ENCODE measurements around the gene MIER3. TPM values are rescaled to one million over a fixed set of nuclear protein-coding genes. Genes with fewer than 3 reads are reported as not detected.

The MIER3 gene
- total RNA-seq, 1 experiment from 2014 or later: 6.5 TPM

GRCh38 chr5:56896763-56897162 lies 55.2 kb downstream of the MIER3 start:
- DNase-seq (no peak), ATAC-seq (no peak)
- H3K4me2 ChIP-seq (ENCODE audit: low read length): no peak overlapping the region
- H3K4me3 ChIP-seq (ENCODE audit: low read length): no peak overlapping the region
- CTCF ChIA-PET: no interaction called here
- H3K9me3 ChIP-seq (ENCODE audit: low read length): no peaks in the 10 kb centered on the region
- no peak for TF ChIP-seq EZH2 (IDR thresholded peaks at IDR 0.05; ENCODE audit: low read length, unreplicated experiment)
- TF ChIP-seq, protein P1, sequence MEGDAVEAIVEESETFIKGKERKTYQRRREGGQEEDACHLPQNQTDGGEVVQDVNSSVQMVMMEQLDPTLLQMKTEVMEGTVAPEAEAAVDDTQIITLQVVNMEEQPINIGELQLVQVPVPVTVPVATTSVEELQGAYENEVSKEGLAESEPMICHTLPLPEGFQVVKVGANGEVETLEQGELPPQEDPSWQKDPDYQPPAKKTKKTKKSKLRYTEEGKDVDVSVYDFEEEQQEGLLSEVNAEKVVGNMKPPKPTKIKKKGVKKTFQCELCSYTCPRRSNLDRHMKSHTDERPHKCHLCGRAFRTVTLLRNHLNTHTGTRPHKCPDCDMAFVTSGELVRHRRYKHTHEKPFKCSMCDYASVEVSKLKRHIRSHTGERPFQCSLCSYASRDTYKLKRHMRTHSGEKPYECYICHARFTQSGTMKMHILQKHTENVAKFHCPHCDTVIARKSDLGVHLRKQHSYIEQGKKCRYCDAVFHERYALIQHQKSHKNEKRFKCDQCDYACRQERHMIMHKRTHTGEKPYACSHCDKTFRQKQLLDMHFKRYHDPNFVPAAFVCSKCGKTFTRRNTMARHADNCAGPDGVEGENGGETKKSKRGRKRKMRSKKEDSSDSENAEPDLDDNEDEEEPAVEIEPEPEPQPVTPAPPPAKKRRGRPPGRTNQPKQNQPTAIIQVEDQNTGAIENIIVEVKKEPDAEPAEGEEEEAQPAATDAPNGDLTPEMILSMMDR (conservative IDR thresholded peaks at IDR 0.05; ENCODE audit: low read depth, low read length): no peak
- TF ChIP-seq EZH2phosphoT487 (IDR thresholded peaks at IDR 0.05; ENCODE audit: borderline replicate concordance, low read length): no peak
- no peak overlapping the region for H3K9ac ChIP-seq (ENCODE audit: low read length)
- H3F3A ChIP-seq (ENCODE audit: low read length, unreplicated experiment): no peaks in the 10 kb centered on the region
- intact Hi-C loops (cut with micrococcal nuclease): no loop called here
- BruUV-seq (replicated peaks): no TSS peak
- H3K36me3 ChIP-seq (ENCODE audit: low read depth, low read length): 0 out of 2 replicates have a peak, but pooled peaks cover 8% of the 10 kb centered on the region
- no peak overlapping the region for H2AFZ ChIP-seq (ENCODE audit: low read length)
- no peak overlapping the region for H3K27ac ChIP-seq (ENCODE audit: low read length)
- H3K9me2 ChIP-seq (replicated peaks; ENCODE audit: low read length): no peaks in the 10 kb centered on the region
- POLR2A ChIA-PET (ENCODE audit: unreplicated experiment): no interaction called here
- H3K4me1 ChIP-seq (ENCODE audit: insufficient read depth, low read length): no peaks in the 10 kb centered on the region
- H4K20me1 ChIP-seq (ENCODE audit: low read length): no peaks in the 10 kb centered on the region
- no peaks in the 10 kb centered on the region for H3K27me3 ChIP-seq (ENCODE audit: low read length)
- no peaks in the 10 kb centered on the region for H3K79me2 ChIP-seq (ENCODE audit: low read length)

- no peaks in the 10 kb centered on the region for H3F3A ChIP-seq (ENCODE audit: low read length, unreplicated experiment)
- H3K9ac ChIP-seq (ENCODE audit: low read length): no peak overlapping the region
- BruUV-seq (replicated peaks): no TSS peak
- DNase-seq (no peak), ATAC-seq (no peak)
- H4K20me1 ChIP-seq (ENCODE audit: low read length): no peaks in the 10 kb centered on the region
- H3K4me3 ChIP-seq (ENCODE audit: low read length): no peak overlapping the region
- H3K27me3 ChIP-seq (ENCODE audit: low read length): no peaks in the 10 kb centered on the region
- no peaks in the 10 kb centered on the region for H3K9me3 ChIP-seq (ENCODE audit: low read length)
- H3K36me3 ChIP-seq (ENCODE audit: low read depth, low read length): 0 out of 2 replicates have a peak, but pooled peaks cover 8% of the 10 kb centered on the region
- ChIA-PET CTCF (no interaction called here), POLR2A (ENCODE audit: unreplicated experiment) (no interaction called here)
- TF ChIP-seq, protein P1 (conservative IDR thresholded peaks at IDR 0.05; ENCODE audit: low read depth, low read length): no peak
- TF ChIP-seq EZH2phosphoT487 (IDR thresholded peaks at IDR 0.05; ENCODE audit: borderline replicate concordance, low read length) (no peak), EZH2 (IDR thresholded peaks at IDR 0.05; ENCODE audit: low read length, unreplicated experiment) (no peak)
- intact Hi-C loops (cut with micrococcal nuclease): no loop called here
- no peak overlapping the region for H3K4me2 ChIP-seq (ENCODE audit: low read length)
- no peaks in the 10 kb centered on the region for H3K4me1 ChIP-seq (ENCODE audit: insufficient read depth, low read length)
- no peak overlapping the region for H2AFZ ChIP-seq (ENCODE audit: low read length)
- H3K27ac ChIP-seq (ENCODE audit: low read length): no peak overlapping the region
- H3K9me2 ChIP-seq (replicated peaks; ENCODE audit: low read length): no peaks in the 10 kb centered on the region
- no peaks in the 10 kb centered on the region for H3K79me2 ChIP-seq (ENCODE audit: low read length)
Measured at GRCh38 chr5:56893251-56893951, 58.5 kb downstream of the MIER3 start.

DNA sequence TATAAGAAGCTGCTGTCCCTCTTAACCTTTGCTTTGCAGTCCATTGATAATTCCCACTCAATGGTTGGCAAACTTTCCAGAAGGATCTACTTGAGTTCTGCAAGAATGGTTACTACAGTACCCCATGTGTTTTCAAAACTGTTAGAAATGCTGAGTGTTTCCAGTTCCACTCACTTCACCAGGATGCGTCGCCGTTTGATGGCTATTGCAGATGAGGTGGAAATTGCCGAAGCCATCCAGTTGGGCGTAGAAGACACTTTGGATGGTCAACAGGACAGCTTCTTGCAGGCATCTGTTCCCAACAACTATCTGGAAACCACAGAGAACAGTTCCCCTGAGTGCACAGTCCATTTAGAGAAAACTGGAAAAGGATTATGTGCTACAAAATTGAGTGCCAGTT lies 70.4 kb downstream of the MIER3 start:
- Histone ChIP-seq H3K4me3 (ENCODE audit: low read length) (no peak overlapping the region), H3K27ac (ENCODE audit: low read length) (no peak overlapping the region), H3K9me3 (ENCODE audit: low read length) (no peaks in the 10 kb centered on the region), H2AFZ (ENCODE audit: low read length) (no peak overlapping the region), H3K9me2 (replicated peaks; ENCODE audit: low read length) (no peaks in the 10 kb centered on the region), H3F3A (ENCODE audit: low read length, unreplicated experiment) (no peaks in the 10 kb centered on the region), H3K4me2 (ENCODE audit: low read length) (no peak overlapping the region), H4K20me1 (ENCODE audit: low read length) (no peaks in the 10 kb centered on the region), H3K36me3 (ENCODE audit: low read depth, low read length) (peaks cover 7% of the 10 kb centered on the region; the same call in 1 of the 2 replicates), H3K4me1 (ENCODE audit: insufficient read depth, low read length) (no peaks in the 10 kb centered on the region), H3K79me2 (ENCODE audit: low read length) (no peaks in the 10 kb centered on the region), H3K9ac (ENCODE audit: low read length) (no peak overlapping the region), H3K27me3 (ENCODE audit: low read length) (no peaks in the 10 kb centered on the region)
- ATAC-seq: no peak
- no TSS peak for BruUV-seq (replicated peaks)
- ChIA-PET CTCF (no interaction called here), POLR2A (ENCODE audit: unreplicated experiment) (no interaction called here)
- no peak for DNase-seq
- no peak for TF ChIP-seq EZH2 (IDR thresholded peaks at IDR 0.05; ENCODE audit: low read length, unreplicated experiment)
- no peak for TF ChIP-seq EZH2phosphoT487 (IDR thresholded peaks at IDR 0.05; ENCODE audit: borderline replicate concordance, low read length)
- TF ChIP-seq, protein P1 (conservative IDR thresholded peaks at IDR 0.05; ENCODE audit: low read depth, low read length): no peak
- intact Hi-C loops (cut with micrococcal nuclease): no loop called here
